ENCODE data around the gene MTF2. TPM values are rescaled to one million over a fixed set of nuclear protein-coding genes. Genes with fewer than 3 reads are reported as not detected.
"Not testable (repeated sequence)": the region's sequence is repeated elsewhere in the genome, so short reads cannot be mapped to it uniquely, and the experiment has no call there.

Gene MTF2
- total RNA-seq, 1 donor from 2014 or later, result 8.1 TPM

- intact Hi-C loops (cut with DNase I), result no loop called here
Observed at GRCh38 chr1:93129507-93130099, 50.5 kb downstream of the MTF2 start.

GRCh38 chr1:93132638-93133037, 53.6 kb downstream of the MTF2 start:
- intact Hi-C loops (cut with DNase I), result no loop called here
- DNase-seq (no peak), ATAC-seq (ENCODE audit: poor library complexity) (no peak)

More at GRCh38 chr1:93129507-93130099, 50.5 kb downstream of the MTF2 start:
- no peak for DNase-seq
- ATAC-seq (ENCODE audit: poor library complexity), result no peak

- intact Hi-C loops (cut with DNase I), result no loop called here
- ATAC-seq (ENCODE audit: poor library complexity), result no peak
- DNase-seq, result no peak
Observed at GRCh38 chr1:93136445-93136844, 57.4 kb downstream of the MTF2 start.

GRCh38 chr1:93137604-93138292, 58.7 kb downstream of the MTF2 start:
- no peak for ATAC-seq (ENCODE audit: poor library complexity)

GRCh38 chr1:93140106-93140505, 61.0 kb downstream of the MTF2 start:
- DNase-seq (no peak), ATAC-seq (ENCODE audit: poor library complexity) (no peak)
- intact Hi-C loops (cut with DNase I), result no loop called here

More at GRCh38 chr1:93137604-93138292, 58.7 kb downstream of the MTF2 start:
- DNase-seq, result no peak
- intact Hi-C loops (cut with DNase I), result no loop called here

GRCh38 chr1:93142161-93142560, 63.1 kb downstream of the MTF2 start:
- ATAC-seq (ENCODE audit: poor library complexity) (no peak), DNase-seq (no peak)
- intact Hi-C loops (cut with DNase I), result no loop called here

- no peak for ATAC-seq (ENCODE audit: poor library complexity)
- intact Hi-C loops (cut with DNase I), result no loop called here
Observed at GRCh38 chr1:93143136-93143535, 64.1 kb downstream of the MTF2 start.

GRCh38 chr1:93143769-93144168, 64.7 kb downstream of the MTF2 start:
- intact Hi-C loops (cut with DNase I), result no loop called here
- DNase-seq (no peak), ATAC-seq (ENCODE audit: poor library complexity) (no peak)

More at GRCh38 chr1:93143136-93143535, 64.1 kb downstream of the MTF2 start:
- no peak for DNase-seq

- DNase-seq (no peak), ATAC-seq (ENCODE audit: poor library complexity) (peak; percentile 15)
- intact Hi-C loops (cut with DNase I), result no loop called here
Observed at GRCh38 chr1:93148001-93148400, 68.9 kb downstream of the MTF2 start.

- ATAC-seq (ENCODE audit: poor library complexity), result no peak
- intact Hi-C loops (cut with DNase I), result no loop called here
Observed at GRCh38 chr1:93150729-93151128, 71.6 kb downstream of the MTF2 start.

GRCh38 chr1:93151474-93151873, 72.4 kb downstream of the MTF2 start:
- ATAC-seq (ENCODE audit: poor library complexity), result no peak
- intact Hi-C loops (cut with DNase I), result no loop called here
- DNase-seq, result no peak

More at GRCh38 chr1:93150729-93151128, 71.6 kb downstream of the MTF2 start:
- DNase-seq, result no peak

GRCh38 chr1:93152835-93153234, 73.8 kb downstream of the MTF2 start:
- intact Hi-C loops (cut with DNase I), result no loop called here
- no peak for DNase-seq
- no peak for ATAC-seq (ENCODE audit: poor library complexity)

GRCh38 chr1:93154898-93155297, 75.8 kb downstream of the MTF2 start:
- intact Hi-C loops (cut with DNase I), result no loop called here
- DNase-seq, result no peak
- no peak for ATAC-seq (ENCODE audit: poor library complexity)

GRCh38 chr1:93155335-93155734, 76.3 kb downstream of the MTF2 start:
- ATAC-seq (ENCODE audit: poor library complexity) (no peak), DNase-seq (no peak)
- intact Hi-C loops (cut with DNase I), result no loop called here

GRCh38 chr1:93159337-93159736, 80.3 kb downstream of the MTF2 start:
- ATAC-seq (ENCODE audit: poor library complexity) (no peak), DNase-seq (no peak)
- intact Hi-C loops (cut with DNase I), result no loop called here

- intact Hi-C loops (cut with DNase I); ATAC-seq (ENCODE audit: poor library complexity); DNase-seq: not testable (repeated sequence)
Observed at GRCh38 chr1:93163314-93163713, 84.2 kb downstream of the MTF2 start.

- DNase-seq, result no peak
- intact Hi-C loops (cut with DNase I), result no loop called here
- ATAC-seq (ENCODE audit: poor library complexity), result peak; percentile 77
Observed at GRCh38 chr1:93164816-93165215, 85.7 kb downstream of the MTF2 start.

- intact Hi-C loops (cut with DNase I); DNase-seq; ATAC-seq (ENCODE audit: poor library complexity): not testable (repeated sequence)
Observed at GRCh38 chr1:93165895-93166294, 86.8 kb downstream of the MTF2 start.

GRCh38 chr1:93167006-93167405, 87.9 kb downstream of the MTF2 start:
- ATAC-seq (ENCODE audit: poor library complexity) (no peak), DNase-seq (no peak)
- intact Hi-C loops (cut with DNase I), result no loop called here

- ATAC-seq (ENCODE audit: poor library complexity); DNase-seq; intact Hi-C loops (cut with DNase I): not testable (repeated sequence)
Observed at GRCh38 chr1:93170141-93170678, 91.1 kb downstream of the MTF2 start.

Data from Right ventricle myocardium superior (tissue), 1 donor.